SHP77 treated with DMSO at 0.1 percent for 48 hours (cell line): ENCODE data around the gene LHFPL5.

Source experiments
- DNase-seq: peaks from one replicate; lab custom pipeline; 2025; lab: John Stamatoyannopoulos, UW

Gene LHFPL5

DNA sequence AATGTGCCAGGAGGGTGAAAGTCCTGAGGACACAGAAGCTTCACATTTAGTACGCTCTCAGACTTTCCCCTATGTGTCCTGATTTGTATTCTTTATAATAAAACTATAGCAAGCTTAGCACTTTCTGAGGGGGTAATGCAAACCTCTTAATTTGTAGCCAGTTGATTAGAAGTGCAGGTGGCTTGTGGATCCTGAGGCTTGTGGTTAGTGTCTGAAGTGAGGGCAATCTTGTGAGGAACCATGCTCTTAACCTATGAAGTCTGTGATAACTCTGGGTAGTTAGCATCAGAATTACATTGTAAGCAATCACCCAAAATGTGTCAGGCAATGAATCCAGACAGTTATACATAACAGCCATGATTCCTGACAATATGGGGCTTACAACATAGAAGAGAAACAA is 51.1 kb downstream of the LHFPL5 start:
- no peak for DNase-seq

DNA sequence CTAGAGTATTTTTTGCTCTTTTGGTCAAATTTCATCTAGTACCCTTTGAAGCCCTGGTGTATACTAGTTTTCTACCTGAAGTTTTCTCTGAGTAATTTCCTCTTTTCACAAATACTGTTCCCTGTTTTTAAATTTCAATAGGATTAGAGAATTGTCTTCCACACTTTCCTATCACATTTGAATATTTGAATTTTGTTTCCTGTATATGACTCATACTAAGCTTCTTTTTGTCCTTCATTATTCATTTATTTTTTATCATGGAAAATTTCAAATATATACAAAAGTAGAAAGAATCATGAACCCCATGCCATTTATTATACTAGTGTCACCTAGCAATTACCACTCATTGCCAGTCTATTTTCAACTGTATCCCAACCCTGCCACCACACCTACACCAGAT is 52.7 kb downstream of the LHFPL5 start:
- no peak for DNase-seq

GRCh38 chr6:35859367-35859766 is 54.2 kb downstream of the LHFPL5 start:
- DNase-seq, result no peak
